GM13976 (cell line): ENCODE data around the gene FAM217A.

Source experiments
- DNase-seq: peaks from one replicate; pipeline ENCODE4 v3.0.0; 2012; ENCODE audit warnings: low spot score
- in situ Hi-C: fragments of 300-500 bp; cut with MboI; formaldehyde crosslinking; loops from one replicate; pipeline ENCODE4 v1.12.0; 2022; ENCODE audit warnings: low sequenced_read_pairs, mixed read lengths, inconsistent platforms; ENCODE audit not compliant: unreplicated experiment
- TF ChIP-seq, protein P1 (sequence below): IDR thresholded peaks from 2 replicates; pipeline ENCODE4 v1.5.1; 2012; ENCODE audit warnings: borderline replicate concordance, mild to moderate bottlenecking; ENCODE audit not compliant: insufficient read depth; ENCODE audit errors: extremely low read depth, missing control alignments, control extremely low read depth

FAM217A gene, protein sequence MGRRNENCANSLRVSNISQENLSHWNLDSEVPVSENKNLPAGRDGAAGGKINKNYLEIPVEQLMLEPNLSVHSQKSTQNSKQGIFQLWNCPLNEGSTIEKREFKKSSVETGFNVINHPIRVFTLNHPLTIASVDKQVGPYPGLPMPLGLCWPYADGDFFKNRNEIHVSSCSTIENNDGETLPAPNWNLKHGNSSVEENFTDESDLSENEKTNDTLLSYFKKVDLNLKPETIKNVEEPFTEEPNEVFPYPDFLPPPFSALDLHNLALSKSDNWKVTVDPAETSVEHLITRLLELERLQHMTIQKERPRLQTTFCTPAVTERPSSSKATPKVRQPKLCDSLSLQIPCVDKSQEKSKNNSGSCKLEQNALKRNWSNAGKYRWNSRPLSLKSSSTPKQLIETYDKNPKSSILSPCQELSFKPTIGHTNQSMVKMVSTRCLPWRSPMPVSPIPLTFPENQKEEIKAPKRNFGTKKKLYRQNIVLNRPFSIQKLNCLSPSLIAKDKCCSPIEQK

DNA sequence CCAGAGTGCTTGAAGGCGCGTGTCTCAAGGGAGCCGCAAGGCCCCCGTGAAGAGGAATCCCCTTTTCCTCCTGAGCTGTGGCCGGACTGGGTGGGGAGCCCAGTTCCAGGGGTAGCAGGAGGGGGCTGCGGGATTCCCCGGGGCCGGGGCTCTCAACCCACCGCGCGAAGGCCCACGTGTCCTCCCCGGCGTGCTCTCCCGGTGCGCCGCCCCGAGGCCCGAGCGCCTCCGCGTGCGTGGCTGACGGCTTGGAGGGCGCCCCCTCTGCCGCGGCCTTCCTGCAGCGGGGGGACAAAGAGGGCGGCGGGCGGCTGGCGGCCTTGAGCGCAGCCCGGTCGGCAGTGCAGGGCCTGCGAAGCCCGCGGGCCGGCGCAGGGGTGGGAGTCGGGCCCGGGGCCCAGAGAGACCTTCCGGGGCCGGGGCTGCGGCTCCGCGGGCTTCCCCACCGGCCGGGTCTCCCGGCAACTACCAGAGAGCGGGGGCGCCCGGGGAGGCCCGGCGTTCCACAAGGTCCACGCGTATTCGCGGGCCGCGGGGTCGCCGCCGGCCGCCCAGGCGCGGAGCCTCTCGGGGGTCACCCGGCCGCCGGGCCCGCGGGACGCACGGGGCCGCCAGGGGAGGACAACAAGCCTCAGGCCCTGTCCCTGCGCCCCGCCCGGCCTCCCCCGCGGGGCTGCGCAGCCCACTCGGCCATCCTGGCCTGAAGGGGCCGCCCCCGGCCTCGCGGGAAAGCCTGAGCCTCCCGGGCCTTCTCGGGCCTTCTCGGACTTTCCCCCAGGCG lies at the start of gene FAM217A:
TSS of gene FAM217A (minus strand) at position 447 of the 781 bp plus-strand sequence. CDS start 1,723 bp downstream, outside the sequence.
- in situ Hi-C loops = no loop called here
- no peak for DNase-seq
- TF ChIP-seq, protein P1, sequence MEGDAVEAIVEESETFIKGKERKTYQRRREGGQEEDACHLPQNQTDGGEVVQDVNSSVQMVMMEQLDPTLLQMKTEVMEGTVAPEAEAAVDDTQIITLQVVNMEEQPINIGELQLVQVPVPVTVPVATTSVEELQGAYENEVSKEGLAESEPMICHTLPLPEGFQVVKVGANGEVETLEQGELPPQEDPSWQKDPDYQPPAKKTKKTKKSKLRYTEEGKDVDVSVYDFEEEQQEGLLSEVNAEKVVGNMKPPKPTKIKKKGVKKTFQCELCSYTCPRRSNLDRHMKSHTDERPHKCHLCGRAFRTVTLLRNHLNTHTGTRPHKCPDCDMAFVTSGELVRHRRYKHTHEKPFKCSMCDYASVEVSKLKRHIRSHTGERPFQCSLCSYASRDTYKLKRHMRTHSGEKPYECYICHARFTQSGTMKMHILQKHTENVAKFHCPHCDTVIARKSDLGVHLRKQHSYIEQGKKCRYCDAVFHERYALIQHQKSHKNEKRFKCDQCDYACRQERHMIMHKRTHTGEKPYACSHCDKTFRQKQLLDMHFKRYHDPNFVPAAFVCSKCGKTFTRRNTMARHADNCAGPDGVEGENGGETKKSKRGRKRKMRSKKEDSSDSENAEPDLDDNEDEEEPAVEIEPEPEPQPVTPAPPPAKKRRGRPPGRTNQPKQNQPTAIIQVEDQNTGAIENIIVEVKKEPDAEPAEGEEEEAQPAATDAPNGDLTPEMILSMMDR = no peak

DNA sequence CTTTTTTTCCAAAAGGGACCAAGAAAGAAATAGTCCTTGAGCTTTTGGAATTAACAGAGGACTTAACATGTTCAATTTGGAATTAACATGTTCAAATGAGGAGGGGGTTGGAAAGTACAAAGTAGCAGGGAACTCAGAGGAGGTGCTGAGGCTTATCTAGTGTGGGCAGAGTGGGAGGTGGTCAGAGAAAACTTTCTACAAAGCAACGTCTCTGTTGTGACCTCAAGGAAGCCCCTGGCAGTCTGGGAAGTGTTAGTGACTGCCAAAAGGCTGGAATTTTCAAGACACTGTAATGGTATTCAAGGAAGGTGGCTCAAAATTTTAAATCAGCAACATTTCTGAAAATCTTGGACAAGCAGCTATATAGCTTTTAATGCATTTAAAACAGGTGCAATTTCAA lies 49.1 kb upstream of the FAM217A start:
- in situ Hi-C loops = no loop called here
- TF ChIP-seq, protein P1 = no peak
- no peak for DNase-seq

DNA sequence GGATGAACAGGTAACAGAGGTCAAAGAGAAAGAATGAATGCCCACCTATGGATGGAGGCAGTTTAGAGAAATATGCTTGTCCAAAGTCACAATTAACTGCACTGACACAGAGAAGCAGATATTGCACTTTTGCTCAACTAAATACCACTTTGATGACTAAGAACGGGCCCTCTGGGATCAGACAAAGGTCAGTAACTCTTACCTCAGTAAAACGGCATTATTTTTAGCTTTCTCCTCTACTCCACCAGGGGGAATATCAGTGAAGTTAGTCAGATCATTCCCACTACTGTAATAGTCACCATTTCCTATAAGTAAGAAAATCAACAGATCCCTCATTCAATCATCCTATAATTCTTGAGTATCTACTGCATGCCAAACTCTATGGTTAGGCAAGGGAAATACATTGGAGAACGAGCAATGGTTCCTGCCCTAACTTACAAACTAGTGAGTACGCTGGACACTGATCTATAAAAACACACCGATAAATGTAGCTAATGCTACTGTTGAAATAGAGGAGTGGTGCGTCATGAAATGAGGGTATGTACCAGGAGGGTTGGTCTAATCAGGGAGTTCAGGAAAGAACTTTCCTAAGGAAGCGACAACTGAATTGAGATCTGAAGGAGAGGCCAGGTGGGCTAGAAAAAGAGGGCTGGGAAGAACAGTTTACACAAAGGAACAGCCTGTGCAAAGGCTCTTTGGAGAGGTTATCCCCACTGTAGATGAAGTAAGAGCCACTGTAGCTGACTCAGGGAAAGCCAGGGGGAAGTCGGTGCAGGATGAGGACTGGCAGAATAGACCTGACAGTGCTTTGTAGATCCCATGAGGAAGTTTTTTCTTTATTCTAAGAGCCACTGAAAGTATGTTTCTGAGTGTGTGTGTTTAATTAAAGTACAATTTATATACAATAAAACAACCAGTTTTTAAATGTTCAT lies 47.3 kb upstream of the FAM217A start:
- in situ Hi-C loops = no loop called here
- no peak for DNase-seq
- TF ChIP-seq, protein P1 = no peak

DNA sequence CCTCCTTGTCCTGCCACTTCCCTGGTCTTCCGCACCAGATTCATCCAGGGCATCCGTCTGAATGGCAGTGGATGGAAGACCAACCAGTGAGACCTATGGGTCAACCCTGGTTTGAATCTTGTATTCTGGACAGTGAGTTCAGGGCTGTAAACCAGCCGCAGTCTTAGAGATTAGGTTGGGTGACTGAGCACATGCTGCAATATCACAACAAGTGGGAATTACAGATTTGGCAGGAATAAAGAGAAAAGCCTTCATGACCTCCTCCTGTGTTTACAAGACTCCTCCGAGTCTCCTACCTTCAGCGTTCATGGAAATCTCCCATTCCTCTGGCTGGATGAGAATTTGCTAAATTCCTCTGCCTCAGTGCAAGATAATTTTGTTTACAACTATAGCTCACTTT lies 46.6 kb upstream of the FAM217A start:
- DNase-seq = no peak
- in situ Hi-C loops = no loop called here
- TF ChIP-seq, protein P1 = no peak

DNA sequence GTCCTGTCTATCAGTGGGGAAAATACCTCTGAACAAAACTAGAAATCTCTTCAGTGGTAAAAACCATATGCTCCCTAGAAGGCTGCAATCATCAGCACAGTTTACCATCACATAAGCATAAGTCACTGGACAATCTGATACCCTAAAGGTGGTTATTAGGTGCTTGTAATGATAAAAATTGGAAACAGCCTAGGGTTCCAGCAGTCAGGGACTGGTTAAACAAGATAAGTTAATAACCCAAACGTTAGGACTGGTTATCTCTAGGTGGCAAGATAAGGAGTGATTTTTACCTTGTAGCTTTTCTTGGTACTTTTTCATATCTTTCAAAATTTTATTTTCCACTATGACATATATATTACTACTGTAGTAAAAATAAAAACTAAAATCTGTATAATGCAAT lies 45.4 kb upstream of the FAM217A start:
- in situ Hi-C loops = no loop called here
- DNase-seq = no peak
- TF ChIP-seq, protein P1 = no peak

DNA sequence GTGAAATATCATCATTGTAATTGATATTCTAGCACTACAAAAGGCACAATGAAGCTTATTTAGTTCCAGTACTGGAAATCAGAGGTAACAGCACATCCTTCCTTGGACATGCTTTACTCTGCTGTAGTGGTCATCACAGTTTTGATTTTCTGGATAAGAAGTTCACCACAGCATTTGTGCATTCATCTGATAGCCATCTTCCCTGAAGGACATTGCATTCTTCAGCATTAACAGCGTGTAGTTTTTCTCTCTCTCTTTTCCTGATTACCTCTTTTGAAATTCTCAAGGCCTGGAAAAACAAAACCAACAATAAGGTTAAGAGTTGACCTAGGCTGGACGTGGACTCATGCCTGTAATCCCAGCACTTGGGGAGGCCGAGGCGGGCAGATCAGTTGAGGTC lies 36.8 kb upstream of the FAM217A start:
- TF ChIP-seq, protein P1 = no peak
- in situ Hi-C loops = no loop called here
- no peak for DNase-seq
